HepG2 (cell line): ENCODE data around the gene ADORA2B. TPM values are rescaled to one million over a fixed set of nuclear protein-coding genes. Genes with fewer than 3 reads are reported as not detected.

Source experiments
- DNMT1 ChIP-seq: sonication (generic); formaldehyde crosslinking; IDR thresholded peaks from 2 replicates; pipeline ENCODE4 v1.5.1; 2020; ENCODE audit warnings: mild to moderate bottlenecking, missing genetic modification reagents
- DNMT3B ChIP-seq: conservative IDR thresholded peaks from 2 replicates; pipeline ENCODE4 v1.6.1; 2016; ENCODE audit warnings: missing biosample characterization, control low read depth
- FOSL2 ChIP-seq: sonication (generic); formaldehyde crosslinking; IDR thresholded peaks from 2 replicates; pipeline ENCODE4 v1.4.0; 2020; ENCODE audit warnings: missing genetic modification reagents
- FOXK1 ChIP-seq: sonication (generic); formaldehyde crosslinking; IDR thresholded peaks from 2 replicates; pipeline ENCODE4 v1.4.0; 2020; ENCODE audit warnings: low read depth, missing genetic modification reagents, borderline replicate concordance
- FOXO4 ChIP-seq: sonication (generic); formaldehyde crosslinking; conservative IDR thresholded peaks from 2 replicates; pipeline ENCODE4 v1.8.1; 2023; ENCODE audit warnings: missing genetic modification reagents
- HDAC1 ChIP-seq: sonication (generic); formaldehyde crosslinking; IDR thresholded peaks from 2 replicates; pipeline ENCODE4 v1.5.1; 2020; ENCODE audit warnings: mild to moderate bottlenecking, missing genetic modification reagents
- IRF9 ChIP-seq: sonication (generic); formaldehyde crosslinking; IDR thresholded peaks from 2 replicates; pipeline ENCODE4 v1.8.0; 2022; ENCODE audit warnings: missing genetic modification reagents, mild to moderate bottlenecking, borderline replicate concordance
- JUN ChIP-seq: sonication (generic); formaldehyde crosslinking; IDR thresholded peaks from 2 replicates; pipeline ENCODE4 v1.4.0; 2020; ENCODE audit warnings: mild to moderate bottlenecking, missing genetic modification reagents
- KAT2B ChIP-seq: fragments of 150-350 bp; IDR thresholded peaks from 2 replicates; pipeline ENCODE4 v1.6.1; 2014; ENCODE audit warnings: low read depth, low read length, borderline replicate concordance
- MEF2D ChIP-seq: sonication (generic); formaldehyde crosslinking; IDR thresholded peaks from 2 replicates; pipeline ENCODE4 v1.5.1; 2020; ENCODE audit warnings: mild to moderate bottlenecking, missing genetic modification reagents
- MLLT10 ChIP-seq: sonication (generic); formaldehyde crosslinking; IDR thresholded peaks from 2 replicates; pipeline ENCODE4 v1.4.0; 2020; ENCODE audit warnings: missing genetic modification reagents
- RBM39 ChIP-seq: fragments of 200-400 bp; formaldehyde crosslinking; IDR thresholded peaks from one replicate; pipeline ENCODE4 v1.6.1; 2018; ENCODE audit warnings: antibody characterized with exemption, mild to moderate bottlenecking, low read depth, low read length; ENCODE audit not compliant: poor library complexity, severe bottlenecking
- SIN3A ChIP-seq: IDR thresholded peaks from 2 replicates; pipeline ENCODE4 v1.6.1; 2011; ENCODE audit warnings: low read depth, mild to moderate bottlenecking, control low read depth, low read length, borderline replicate concordance
- SP2 ChIP-seq: sonication (generic); formaldehyde crosslinking; IDR thresholded peaks from 2 replicates; pipeline ENCODE4 v1.5.1; 2020; ENCODE audit warnings: mild to moderate bottlenecking, missing genetic modification reagents
- TRIM24 ChIP-seq: sonication (generic); formaldehyde crosslinking; IDR thresholded peaks from 2 replicates; pipeline ENCODE4 v1.8.0; 2022; ENCODE audit warnings: mild to moderate bottlenecking, missing genetic modification reagents
- UBTF ChIP-seq: sonication (generic); formaldehyde crosslinking; IDR thresholded peaks from 2 replicates; pipeline ENCODE4 v1.4.0; 2020; ENCODE audit warnings: mild to moderate bottlenecking, missing genetic modification reagents
- ZNF20 ChIP-seq: sonication (generic); formaldehyde crosslinking; IDR thresholded peaks from 2 replicates; pipeline ENCODE4 v1.4.0; 2020; ENCODE audit warnings: mild to moderate bottlenecking, moderate library complexity, missing genetic modification reagents
- ZNF225 ChIP-seq: sonication (generic); formaldehyde crosslinking; IDR thresholded peaks from 2 replicates; pipeline ENCODE4 v1.4.0; 2020; ENCODE audit warnings: mild to moderate bottlenecking, missing genetic modification reagents
- ZNF292 ChIP-seq: sonication (generic); formaldehyde crosslinking; IDR thresholded peaks from 2 replicates; pipeline ENCODE4 v1.8.1; 2022; ENCODE audit warnings: mild to moderate bottlenecking, low read depth, missing genetic modification reagents, borderline replicate concordance
- ZNF687 ChIP-seq: sonication (generic); formaldehyde crosslinking; IDR thresholded peaks from 2 replicates; pipeline ENCODE4 v1.5.1; 2020; ENCODE audit warnings: mild to moderate bottlenecking, missing genetic modification reagents, moderate library complexity
- ZNF746 ChIP-seq: sonication (generic); formaldehyde crosslinking; IDR thresholded peaks from 2 replicates; pipeline ENCODE4 v1.8.0; 2022; ENCODE audit warnings: mild to moderate bottlenecking, missing genetic modification reagents
- polyA plus RNA-seq, 8 experiments: library from polyadenylated mRNA; depleted of rRNA in 3 of 8; stranded (reverse) in 7 of 8; unstranded in 1 of 8; fragments of >200 nt; fragmentation: Illumina TruSeq in 4 of 8; extraction: Trizol in 4 of 8; gene quantifications; 2 replicates each; pipeline versions ENCODE4 v1.2.1 to v1.2.3, GENCODE V29; 2011 to 2016; ENCODE audit warnings: low read depth in 4 of 8, missing spikeins in 1 of 8, mixed read lengths in 1 of 8; ENCODE audit not compliant: insufficient read depth in 1 of 8
- total RNA-seq, 5 experiments: library from RNA; depleted of rRNA; stranded (reverse); fragments of >200 nt; fragmentation: Illumina TruSeq; extraction: Trizol; gene quantifications; 2 replicates each; pipeline ENCODE4 v1.2.3, GENCODE V29; 2016; ENCODE audit warnings: low read depth in 1 of 5

ADORA2B gene
- total and polyA plus RNA-seq, 2 of the 13 experiments (the other 11 are each of a cell fraction or from before 2014, with no cell fraction given), result 10.4 to 20.0 TPM

- TF ChIP-seq FOXO4 (no peak), DNMT3B (CRISPR knock-in tag) (no peak), KAT2B (no peak), ZNF687 (peak; percentile 83; the same call in 1 of the 2 replicates), DNMT1 (CRISPR knock-in tag) (no peak), SP2 (CRISPR knock-in tag) (no peak), UBTF (peak; percentile 12; the same call in 1 of the 2 replicates), FOXK1 (CRISPR knock-in tag) (no peak), MLLT10 (no peak), JUN (CRISPR knock-in tag) (no peak), TRIM24 (CRISPR knock-in tag) (no peak), SIN3A (no peak), MEF2D (0 out of 2 replicates have a peak, but pooled peaks have one; percentile 33), HDAC1 (0 out of 2 replicates have a peak, but pooled peaks have one; percentile 16), ZNF746 (CRISPR knock-in tag) (no peak), ZNF20 (CRISPR knock-in tag) (peak; percentile 26; the same call in 1 of the 2 replicates), RBM39 (peak; percentile 48), ZNF225 (CRISPR knock-in tag) (no peak), FOSL2 (no peak), ZNF292 (CRISPR knock-in tag) (no peak), IRF9 (CRISPR knock-in tag) (no peak)
These were observed 729 bp downstream of the ADORA2B start (continued) for GRCh38 chr17:15945527-15946191.
